HG02798 (cell line): ENCODE results near the gene MAP2K7.
"Not testable (repeated sequence)": the region's sequence is repeated elsewhere in the genome, so short reads cannot be mapped to it uniquely, and the experiment has no call there.

ENCODE experiments used
- ATAC-seq: cut with Tn5 transposase; IDR thresholded peaks from one replicate; pipeline ENCODE4 v1.9.1; 2021; ENCODE audit warnings: mild to moderate bottlenecking; ENCODE audit not compliant: unreplicated experiment, poor library complexity

The MAP2K7 gene

GRCh38 chr19:7927605-7928333 is 24.1 kb downstream of the MAP2K7 start:
- ATAC-seq, result no peak

GRCh38 chr19:7928334-7928706 is 24.6 kb downstream of the MAP2K7 start:
- ATAC-seq, result no peak

- no peak for ATAC-seq
These were observed 25.3 kb downstream of the MAP2K7 start for GRCh38 chr19:7928741-7929701.

- not testable (repeated sequence) for ATAC-seq
These were observed 26.4 kb downstream of the MAP2K7 start for GRCh38 chr19:7930030-7930429.

- ATAC-seq, result no peak
These were observed 27.1 kb downstream of the MAP2K7 start for GRCh38 chr19:7930765-7931164.

GRCh38 chr19:7931221-7932061 is 27.8 kb downstream of the MAP2K7 start:
- no peak for ATAC-seq

GRCh38 chr19:7932276-7932929 is 28.7 kb downstream of the MAP2K7 start:
- no peak for ATAC-seq

GRCh38 chr19:7932930-7933300 is 29.2 kb downstream of the MAP2K7 start:
- no peak for ATAC-seq

- ATAC-seq, result no peak
These were observed 29.7 kb downstream of the MAP2K7 start for GRCh38 chr19:7933411-7933810.

- ATAC-seq, result no peak
These were observed 30.4 kb downstream of the MAP2K7 start for GRCh38 chr19:7933828-7934725.

GRCh38 chr19:7934766-7935165 is 31.1 kb downstream of the MAP2K7 start:
- ATAC-seq, result no peak

GRCh38 chr19:7940841-7941240 is 37.2 kb downstream of the MAP2K7 start:
- no peak for ATAC-seq

GRCh38 chr19:7941895-7942596 is 38.4 kb downstream of the MAP2K7 start:
- no peak for ATAC-seq

GRCh38 chr19:7942981-7943443 is 39.3 kb downstream of the MAP2K7 start:
- ATAC-seq, result peak; percentile 24

GRCh38 chr19:7943444-7944176 is 39.9 kb downstream of the MAP2K7 start, which contains the start of gene TIMM44:
Gene TIMM44 (minus strand): TSS chr19:7943666. CDS start chr19:7943651, 15 bp downstream.
- peak; percentile 97 for ATAC-seq

- peak; percentile 21 for ATAC-seq
These were observed 40.6 kb downstream of the MAP2K7 start for GRCh38 chr19:7944177-7944761.

- ATAC-seq, result no peak
These were observed 44.3 kb downstream of the MAP2K7 start for GRCh38 chr19:7947939-7948338.
